AG04450 (cell line): ENCODE results near the gene AFG3L2. TPM values are rescaled to one million over a fixed set of nuclear protein-coding genes. Genes with fewer than 3 reads are reported as not detected.
A peak's percentile ranks its signal among the peaks of the same experiment; 100 is the strongest.

Experiments
- CTCF ChIA-PET: fragments of 300-600, 350-600 bp; formaldehyde crosslinking; extraction: SDS; loops from one replicate; lab custom pipeline; 2022; ENCODE audit warnings: antibody characterized with exemption, inconsistent platforms; lab: Charles Lee
- POLR2A ChIA-PET: fragments of 350-600 bp; formaldehyde crosslinking; extraction: SDS; loops from one replicate; lab custom pipeline; 2021; ENCODE audit warnings: antibody characterized with exemption, inconsistent platforms; lab: Yijun Ruan, JAX
- DNase-seq: peaks from one replicate; pipeline ENCODE4 v3.0.0-alpha.2; 2011; ENCODE audit warnings: low read depth, low spot score
- H3K27ac ChIP-seq: one replicate; pipeline ENCODE4 v1.5.1; 2012; ENCODE audit warnings: low read depth, low read length, control low read depth
- H3K27me3 ChIP-seq: one replicate; pipeline ENCODE4 v1.6.0; 2012; ENCODE audit warnings: low read length; ENCODE audit not compliant: control insufficient read depth, insufficient read depth
- H3K4me3 ChIP-seq: 2 replicates; pipeline ENCODE4 v1.5.1; 2011; ENCODE audit warnings: mild to moderate bottlenecking, low read depth, low read length, control low read depth
- H3K9me3 ChIP-seq: 2 replicates; pipeline ENCODE4 v1.5.1; 2012; ENCODE audit warnings: low read length; ENCODE audit not compliant: control insufficient read depth, insufficient read depth
- polyA plus RNA-seq: library from polyadenylated mRNA; depleted of rRNA; stranded (reverse); fragments of >200 nt; gene quantifications from 2 replicates; pipeline ENCODE4 v1.2.3, GENCODE V29; 2011
- TF ChIP-seq, protein P1 (sequence below): IDR thresholded peaks from 2 replicates; pipeline ENCODE4 v1.5.1; 2011; ENCODE audit warnings: low read depth, low read length, control low read depth, inconsistent platforms

AFG3L2 gene
- polyA plus RNA-seq, 1 experiment: 38.0 TPM

DNA sequence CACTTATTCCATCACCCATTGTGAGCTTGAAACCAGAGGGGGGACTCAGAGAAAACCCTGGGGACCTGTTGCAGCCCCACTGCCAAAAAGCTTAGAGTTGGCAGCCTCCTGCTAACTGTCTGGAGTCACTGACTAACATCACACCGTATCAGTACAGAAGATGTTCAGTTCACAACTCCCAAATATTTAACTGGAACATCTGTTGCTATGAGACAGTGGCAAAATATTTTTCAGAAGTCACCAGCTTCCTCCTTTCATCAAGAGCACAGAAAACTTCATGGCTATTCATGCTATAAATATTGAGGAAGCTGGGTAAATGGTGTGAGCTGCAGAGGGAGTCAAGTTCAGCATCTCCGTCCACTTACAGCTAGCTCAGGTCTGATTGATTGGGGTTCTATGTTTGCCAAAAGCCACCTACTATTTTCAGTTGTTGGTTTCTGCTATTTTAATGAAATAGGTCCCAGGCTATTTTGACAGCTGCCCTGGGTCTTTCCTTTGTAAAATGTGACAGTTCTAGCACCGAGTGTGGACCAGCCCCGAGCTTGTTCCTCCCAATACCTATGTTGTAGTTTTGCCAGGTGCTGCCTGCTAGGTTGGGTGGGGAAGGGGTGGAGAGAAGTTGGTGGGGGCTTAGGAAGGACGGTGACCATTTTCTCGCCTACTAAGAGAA lies 59.2 kb downstream of the AFG3L2 start:
- POLR2A ChIA-PET: interaction anchor here (0.7 to 3.2 kb wide), 6 partner anchors 9 to 337 kb away, joined by 4 to 15 read pairs (median 6); no protein-coding TSS in a partner anchor
- H3K27me3 ChIP-seq: no peaks in the 10 kb centered on the region
- TF ChIP-seq, protein P1, sequence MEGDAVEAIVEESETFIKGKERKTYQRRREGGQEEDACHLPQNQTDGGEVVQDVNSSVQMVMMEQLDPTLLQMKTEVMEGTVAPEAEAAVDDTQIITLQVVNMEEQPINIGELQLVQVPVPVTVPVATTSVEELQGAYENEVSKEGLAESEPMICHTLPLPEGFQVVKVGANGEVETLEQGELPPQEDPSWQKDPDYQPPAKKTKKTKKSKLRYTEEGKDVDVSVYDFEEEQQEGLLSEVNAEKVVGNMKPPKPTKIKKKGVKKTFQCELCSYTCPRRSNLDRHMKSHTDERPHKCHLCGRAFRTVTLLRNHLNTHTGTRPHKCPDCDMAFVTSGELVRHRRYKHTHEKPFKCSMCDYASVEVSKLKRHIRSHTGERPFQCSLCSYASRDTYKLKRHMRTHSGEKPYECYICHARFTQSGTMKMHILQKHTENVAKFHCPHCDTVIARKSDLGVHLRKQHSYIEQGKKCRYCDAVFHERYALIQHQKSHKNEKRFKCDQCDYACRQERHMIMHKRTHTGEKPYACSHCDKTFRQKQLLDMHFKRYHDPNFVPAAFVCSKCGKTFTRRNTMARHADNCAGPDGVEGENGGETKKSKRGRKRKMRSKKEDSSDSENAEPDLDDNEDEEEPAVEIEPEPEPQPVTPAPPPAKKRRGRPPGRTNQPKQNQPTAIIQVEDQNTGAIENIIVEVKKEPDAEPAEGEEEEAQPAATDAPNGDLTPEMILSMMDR: no peak
- no peak for DNase-seq
- H3K27ac ChIP-seq: no peak overlapping the region
- no peaks in the 10 kb centered on the region for H3K9me3 ChIP-seq
- no peak overlapping the region for H3K4me3 ChIP-seq
- CTCF ChIA-PET: interaction anchor here (0.8 to 4.4 kb wide), 3 partner anchors 10 to 79 kb away, joined by 3 to 37 read pairs (median 5); no protein-coding TSS in a partner anchor

DNA sequence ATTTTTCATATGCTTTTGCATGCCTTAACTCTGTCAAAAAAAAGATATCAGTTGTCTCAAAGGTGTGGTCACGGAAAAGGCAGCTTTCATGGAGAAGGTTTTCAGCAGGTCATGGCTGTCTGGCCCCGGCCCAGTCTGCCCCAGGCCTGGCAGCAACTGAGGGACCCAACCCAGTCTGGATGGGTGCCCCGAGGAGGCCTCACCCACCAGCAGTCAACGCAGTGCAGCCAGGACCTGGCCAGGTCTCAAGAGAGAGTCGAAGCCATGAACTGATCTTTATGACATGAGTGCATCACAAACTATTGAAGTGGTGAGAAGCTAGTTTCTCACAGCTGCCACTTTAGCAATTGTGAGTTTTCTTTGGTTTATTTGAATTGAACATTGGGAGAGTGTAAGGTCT lies 61.1 kb downstream of the AFG3L2 start:
- ChIA-PET POLR2A (interaction anchor here (1.0 kb wide), 1 partner anchor 9 kb away, joined by 3 read pairs; no protein-coding TSS in a partner anchor), CTCF (interaction anchor here (1.0 to 4.4 kb wide), 3 partner anchors 12 to 79 kb away, joined by 3 to 37 read pairs (median 4); no protein-coding TSS in a partner anchor)
- TF ChIP-seq, protein P1: no peak
- Histone ChIP-seq H3K9me3 (peaks cover 8% of the 10 kb centered on the region), H3K27me3 (no peaks in the 10 kb centered on the region), H3K27ac (peak overlapping the region; percentile 34), H3K4me3 (no peak overlapping the region)
- no peak for DNase-seq

DNA sequence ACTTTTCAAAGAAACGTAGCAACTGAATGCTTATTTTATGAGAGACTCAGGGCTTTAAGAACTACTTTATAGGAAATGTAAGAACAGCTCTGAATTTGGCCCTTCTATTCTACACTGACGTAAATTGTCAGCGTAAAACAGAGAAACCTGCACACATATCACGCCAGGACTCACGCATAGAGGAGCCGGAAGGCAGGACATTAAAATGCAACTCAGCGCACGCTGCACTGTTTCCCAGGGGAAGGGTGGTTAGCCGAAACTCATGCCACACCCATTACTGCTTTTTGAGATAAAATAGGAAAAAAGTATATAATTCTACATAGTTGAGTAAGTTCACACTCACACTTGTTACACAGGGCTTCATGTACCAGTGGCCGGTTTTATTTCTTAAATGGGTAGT lies 61.5 kb downstream of the AFG3L2 start:
- Histone ChIP-seq H3K27me3 (no peaks in the 10 kb centered on the region), H3K9me3 (peaks cover 12% of the 10 kb centered on the region), H3K27ac (no peak overlapping the region), H3K4me3 (no peak overlapping the region)
- no peak for DNase-seq
- ChIA-PET CTCF (interaction anchor here (1.0 to 4.4 kb wide), 6 partner anchors 12 to 79 kb away, joined by 3 to 37 read pairs (median 9); no protein-coding TSS in a partner anchor), POLR2A (no interaction called here)
- TF ChIP-seq, protein P1: no peak

DNA sequence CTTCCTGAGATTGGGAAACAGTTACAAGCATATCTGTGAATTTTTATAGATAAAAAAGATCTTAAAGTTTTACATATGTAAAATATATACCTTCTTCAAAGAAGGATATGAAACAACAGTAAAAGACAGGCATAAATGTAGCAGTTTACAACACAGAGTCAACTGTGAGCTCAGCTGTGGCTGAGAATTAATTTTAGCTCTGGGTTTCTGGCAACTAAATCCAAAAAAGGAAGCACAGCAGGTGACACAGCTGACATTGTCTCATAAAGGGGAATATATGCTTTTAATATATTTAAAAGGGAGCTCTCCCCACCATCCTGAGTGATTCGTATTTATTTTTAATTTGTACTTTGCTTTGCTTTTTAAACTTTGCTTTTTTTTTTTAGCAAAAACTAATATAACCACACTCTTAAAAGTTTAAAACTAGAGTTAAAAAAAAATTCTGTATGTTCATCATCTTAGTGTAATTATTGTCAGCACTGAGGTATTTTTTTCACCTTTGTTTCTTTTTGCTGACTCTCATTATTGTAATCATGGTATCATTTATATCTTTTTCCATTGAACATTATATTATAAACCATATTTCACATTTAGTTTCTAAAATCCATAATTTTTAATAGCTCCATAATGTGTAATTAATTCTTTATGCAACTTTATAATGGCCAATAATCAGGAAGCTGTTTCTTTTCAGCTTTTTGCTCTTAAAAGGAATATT lies 62.3 kb downstream of the AFG3L2 start:
- POLR2A ChIA-PET: interaction anchor here (0.5 to 1.9 kb wide), 3 partner anchors 32 to 62 kb away, joined by 3 to 7 read pairs (median 6); partner anchors contain the start of gene AFG3L2
- no peaks in the 10 kb centered on the region for H3K27me3 ChIP-seq
- TF ChIP-seq, protein P1: no peak
- peaks cover 13% of the 10 kb centered on the region for H3K9me3 ChIP-seq
- H3K4me3 ChIP-seq: no peak overlapping the region
- CTCF ChIA-PET: interaction anchor here (0.6 to 2.7 kb wide), 6 partner anchors 12 to 275 kb away, joined by 3 to 18 read pairs (median 4); no protein-coding TSS in a partner anchor
- no peak overlapping the region for H3K27ac ChIP-seq
- no peak for DNase-seq
